Small intestine (tissue), 7 donors: ENCODE data around the gene CXADR. TPM values are rescaled to one million over a fixed set of nuclear protein-coding genes. Genes with fewer than 3 reads are reported as not detected.
"Not testable (repeated sequence)": the region's sequence is repeated elsewhere in the genome, so short reads cannot be mapped to it uniquely, and the experiment has no call there.

ENCODE experiments used
- DNase-seq, 2 donors: peaks; one replicate each; pipeline versions ENCODE4 v3.0.0 to v3.0.0-alpha.2; 2013
- FAIRE-seq: peaks from 2 replicates; lab custom pipeline; 2012; peaks lifted over from hg19 to GRCh38; lab: Jason Lieb, UNC
- H3K27ac ChIP-seq, 3 donors: one replicate each; pipeline ENCODE4 v1.5.1; 2013; ENCODE audit warnings: low read length in 2 of 3, mild to moderate bottlenecking in 2 of 3, control low read depth in 1 of 3, inconsistent platforms in 1 of 3, low read depth in 1 of 3, moderate library complexity in 1 of 3
- H3K27me3 ChIP-seq, 3 donors: one replicate each; pipeline ENCODE4 v1.6.1; 2013; ENCODE audit warnings: low read length in 3 of 3, inconsistent platforms in 1 of 3; ENCODE audit not compliant: control insufficient read depth in 3 of 3, insufficient read depth in 3 of 3
- H3K36me3 ChIP-seq, 3 donors: one replicate each; pipeline ENCODE4 v1.6.1; 2013; ENCODE audit warnings: low read length in 3 of 3, inconsistent platforms in 1 of 3, low read depth in 1 of 3, mild to moderate bottlenecking in 1 of 3, moderate library complexity in 1 of 3; ENCODE audit not compliant: control insufficient read depth in 3 of 3, insufficient read depth in 2 of 3
- H3K4me1 ChIP-seq, 3 donors: one replicate each; pipeline ENCODE4 v1.6.1; 2013; ENCODE audit warnings: low read length in 2 of 3, inconsistent platforms in 1 of 3, low read depth in 1 of 3, mild to moderate bottlenecking in 1 of 3, moderate library complexity in 1 of 3; ENCODE audit not compliant: control insufficient read depth in 3 of 3, insufficient read depth in 2 of 3
- H3K4me3 ChIP-seq, 3 donors: one replicate each; pipeline ENCODE4 v1.5.1; 2013; ENCODE audit warnings: low read length in 3 of 3, control low read depth in 1 of 3, inconsistent platforms in 1 of 3, low read depth in 1 of 3, mild to moderate bottlenecking in 1 of 3, moderate library complexity in 1 of 3
- H3K9me3 ChIP-seq, 2 donors: one replicate each; pipeline ENCODE4 v1.6.1; 2013; ENCODE audit warnings: low read depth in 1 of 2, low read length in 1 of 2; ENCODE audit not compliant: control insufficient read depth in 2 of 2, insufficient read depth in 1 of 2
- WGBS, 3 donors: extraction: QIAGEN DNeasy Blood & Tissue Kit; methylation state at CpG; one replicate each; pipeline ENCODE4 v1.1.7; 2013; 5-methylcytosine and 5-hydroxymethylcytosine counted together
- polyA plus RNA-seq, 4 donors: library from polyadenylated mRNA; stranded (reverse) in 3 of 4; unstranded in 1 of 4; fragments of 200-250 nt in 3 of 4; fragments of 120-200 nt in 1 of 4; gene quantifications; one replicate each; pipeline versions ENCODE4 v1.2.1 to v1.2.3, GENCODE V29; 2013
- donor health status: healthy with polysubstance abuse.
- donor health status: control.
- donor health status: control.
- donor health status: Bipolar disorder and iron deficiency.
- donor health status: healthy.

Gene CXADR
- polyA plus RNA-seq, 4 donors, result 12.5 to 64.8 (median 35.7) TPM

DNA sequence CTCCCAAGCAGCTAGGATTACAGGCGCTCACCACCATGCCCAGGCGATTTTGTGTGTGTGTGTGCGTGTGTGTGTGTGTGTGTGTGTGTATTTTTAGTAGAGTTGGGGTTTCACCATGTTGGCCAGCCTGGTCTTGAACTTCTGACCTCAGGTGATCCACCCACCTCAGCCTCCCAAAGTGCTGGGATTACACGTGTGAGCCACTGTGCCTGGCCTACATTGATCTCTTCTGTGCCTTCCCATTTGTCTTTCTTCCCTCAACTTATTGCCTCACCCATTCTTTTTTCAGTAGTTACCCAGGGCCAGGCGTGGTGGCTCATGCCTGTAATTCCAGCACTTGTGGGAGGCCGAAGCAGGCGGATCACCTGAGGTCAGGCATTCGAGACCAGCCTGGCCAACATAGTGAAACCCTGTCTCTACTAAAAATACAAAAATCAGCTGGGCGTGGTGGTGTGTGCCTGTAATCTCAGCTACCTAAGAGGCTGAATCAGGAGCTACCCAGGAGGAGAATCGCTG lies 11.2 kb downstream of the CXADR start:
- WGBS, 3 donors, result 87 to 90% (median 89%) methylated on average over 10 of the region's 10 CpGs

DNA sequence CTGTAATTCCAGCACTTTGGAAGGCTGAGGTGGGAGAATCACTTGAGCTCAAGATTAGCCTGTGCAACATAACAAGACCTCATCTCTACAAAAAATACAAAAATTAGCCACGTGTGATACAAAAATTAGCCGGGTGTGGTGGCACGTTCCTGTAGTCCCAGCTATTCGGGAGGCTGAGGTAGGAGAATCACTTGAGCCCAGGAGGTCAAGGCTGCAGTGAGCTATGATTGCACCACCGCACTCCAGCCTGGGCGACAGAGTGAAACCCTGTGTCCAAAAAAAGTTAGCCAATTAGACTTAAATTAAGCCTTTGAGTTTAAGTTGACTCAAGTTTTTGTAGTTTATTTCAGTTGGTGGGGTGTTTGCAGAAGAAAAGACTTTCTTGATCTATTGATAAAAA lies 11.8 kb downstream of the CXADR start:
- no peaks in the 10 kb centered on the region for H3K27me3 ChIP-seq
- 91 to 92% (median 91%) methylated on average over 6 of the region's 6 CpGs for WGBS, 3 donors
- no peak overlapping the region for H3K4me3 ChIP-seq
- peaks cover 0 to 25% (median 1%) of the 10 kb centered on the region in 3 donors for H3K36me3 ChIP-seq
- no peaks in the 10 kb centered on the region for H3K9me3 ChIP-seq
- no peak for FAIRE-seq
- peaks cover 0 to 17% (median 7%) of the 10 kb centered on the region in 3 donors for H3K4me1 ChIP-seq
- no peak overlapping the region for H3K27ac ChIP-seq
- no peak for DNase-seq

More for the DNA sequence above, 11.2 kb downstream of the CXADR start:
- H3K4me1 ChIP-seq, result peaks cover 0 to 17% (median 8%) of the 10 kb centered on the region in 3 donors
- H3K9me3 ChIP-seq, H3K27me3 ChIP-seq, DNase-seq, H3K4me3 ChIP-seq, H3K27ac ChIP-seq, FAIRE-seq: not testable (repeated sequence)
- peaks cover 0 to 27% (median 1%) of the 10 kb centered on the region in 3 donors for H3K36me3 ChIP-seq

DNA sequence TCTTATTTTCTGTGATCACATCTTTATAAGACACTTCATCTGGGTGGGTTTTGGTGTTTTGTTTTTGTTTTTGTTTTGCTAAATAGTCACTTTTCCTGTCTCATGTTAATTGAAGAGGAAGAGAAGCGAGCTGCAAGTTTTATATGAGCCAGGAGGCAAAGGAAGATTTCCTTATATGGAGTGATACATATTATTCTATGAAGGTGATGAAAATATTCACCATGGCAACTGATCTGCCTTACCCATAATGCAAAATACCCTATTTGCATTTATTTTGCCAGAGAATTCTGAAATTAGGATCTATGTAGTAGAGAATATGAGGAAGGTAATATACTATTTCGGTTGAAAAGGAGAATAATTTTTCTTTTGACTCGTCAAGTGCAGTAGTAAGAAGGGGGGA lies 13.9 kb downstream of the CXADR start:
- FAIRE-seq (no peak), DNase-seq (no peak)
- peaks cover 0 to 17% (median 5%) of the 10 kb centered on the region in 3 donors for H3K4me1 ChIP-seq
- no peak overlapping the region for H3K4me3 ChIP-seq
- no peaks in the 10 kb centered on the region for H3K9me3 ChIP-seq
- no peaks in the 10 kb centered on the region for H3K27me3 ChIP-seq
- no peak overlapping the region for H3K27ac ChIP-seq
- H3K36me3 ChIP-seq, result peaks cover 0 to 29% (median 0%) of the 10 kb centered on the region in 3 donors
- 69 to 82% (median 77%) methylated on average over 3 of the region's 3 CpGs for WGBS, 3 donors

DNA sequence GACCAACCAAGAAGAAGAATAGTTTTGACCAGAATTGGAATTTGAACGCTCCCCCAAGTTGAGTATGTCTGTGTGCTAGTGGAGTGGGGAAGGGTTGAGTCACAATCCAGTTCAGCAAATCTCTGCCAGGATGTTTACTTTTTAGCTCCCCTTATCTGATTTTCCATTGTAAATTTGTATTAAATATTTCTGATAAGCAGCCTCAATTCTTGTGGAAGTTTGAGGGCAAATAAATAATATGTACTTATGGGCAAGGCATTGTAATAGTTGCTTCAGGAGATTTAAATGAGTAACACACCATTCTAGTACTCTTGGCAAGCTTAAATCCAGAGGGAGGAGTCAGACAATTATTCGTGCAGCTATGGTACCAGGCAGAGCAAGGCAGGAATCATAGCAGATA lies 14.4 kb downstream of the CXADR start:
- Histone ChIP-seq H3K9me3 (no peaks in the 10 kb centered on the region), H3K27me3 (no peaks in the 10 kb centered on the region), H3K27ac (no peak overlapping the region), H3K4me1 (peaks cover 0 to 17% (median 4%) of the 10 kb centered on the region in 3 donors), H3K36me3 (peaks cover 0 to 27% (median 0%) of the 10 kb centered on the region in 3 donors), H3K4me3 (no peak overlapping the region)
- FAIRE-seq (no peak), DNase-seq (peak; percentile 41)
- 22 to 33% (median 32%) methylated on average over 2 of the region's 2 CpGs for WGBS, 3 donors

DNA sequence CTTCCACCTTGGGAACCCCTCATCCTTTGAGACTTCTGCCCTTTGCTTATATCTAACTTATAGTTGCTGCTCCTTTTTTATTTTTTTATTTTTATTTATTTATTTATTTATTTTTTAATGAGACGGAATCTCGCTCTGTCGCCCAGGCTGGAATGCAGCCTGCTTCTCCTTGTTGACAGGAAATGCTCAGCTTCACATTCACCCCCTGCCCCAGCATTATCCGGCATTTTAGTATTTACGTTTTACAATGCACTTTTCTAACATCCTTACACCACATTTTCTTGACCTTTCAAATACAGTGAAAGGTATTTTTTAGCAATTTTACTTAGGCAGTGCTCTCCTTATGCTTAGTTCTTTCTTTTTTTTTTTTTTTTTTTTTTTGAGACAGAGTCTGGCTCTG lies 14.9 kb downstream of the CXADR start:
- Histone ChIP-seq H3K9me3 (no peaks in the 10 kb centered on the region), H3K4me1 (peaks cover 0 to 12% (median 4%) of the 10 kb centered on the region in 3 donors), H3K36me3 (peaks cover 0 to 26% (median 0%) of the 10 kb centered on the region in 3 donors), H3K4me3 (no peak overlapping the region), H3K27me3 (no peaks in the 10 kb centered on the region), H3K27ac (no peak overlapping the region)
- FAIRE-seq (no peak), DNase-seq (no peak)
- 76 to 87% (median 77%) methylated on average over 5 of the region's 5 CpGs for WGBS, 3 donors

DNA sequence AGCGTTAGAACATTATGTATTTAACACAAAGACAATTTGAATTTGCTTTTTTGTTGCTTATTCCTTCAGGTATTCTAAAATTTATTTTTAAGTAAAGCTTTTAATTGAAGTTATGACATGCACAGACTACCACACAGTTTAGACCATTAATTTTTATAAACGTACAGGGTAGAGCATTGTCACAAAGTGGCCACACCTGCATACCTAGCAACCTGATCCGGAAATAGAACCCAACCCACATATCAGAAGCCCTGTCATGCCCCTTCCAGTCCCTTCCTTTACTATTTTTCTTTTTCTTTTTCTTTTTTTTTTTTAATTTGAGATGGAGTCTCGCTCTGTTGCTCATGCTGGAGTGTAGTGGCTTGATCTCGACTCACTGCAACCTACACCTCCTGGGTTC lies 16.8 kb downstream of the CXADR start:
- Histone ChIP-seq H3K4me1 (peaks cover 0 to 6% (median 0%) of the 10 kb centered on the region in 3 donors), H3K36me3 (peaks cover 0 to 19% (median 0%) of the 10 kb centered on the region in 3 donors), H3K9me3 (no peaks in the 10 kb centered on the region), H3K27me3 (no peaks in the 10 kb centered on the region), H3K27ac (no peak overlapping the region), H3K4me3 (no peak overlapping the region)
- FAIRE-seq, result no peak
- DNase-seq, result no peak
- 84 to 92% (median 89%) methylated on average over 5 of the region's 5 CpGs for WGBS, 3 donors

DNA sequence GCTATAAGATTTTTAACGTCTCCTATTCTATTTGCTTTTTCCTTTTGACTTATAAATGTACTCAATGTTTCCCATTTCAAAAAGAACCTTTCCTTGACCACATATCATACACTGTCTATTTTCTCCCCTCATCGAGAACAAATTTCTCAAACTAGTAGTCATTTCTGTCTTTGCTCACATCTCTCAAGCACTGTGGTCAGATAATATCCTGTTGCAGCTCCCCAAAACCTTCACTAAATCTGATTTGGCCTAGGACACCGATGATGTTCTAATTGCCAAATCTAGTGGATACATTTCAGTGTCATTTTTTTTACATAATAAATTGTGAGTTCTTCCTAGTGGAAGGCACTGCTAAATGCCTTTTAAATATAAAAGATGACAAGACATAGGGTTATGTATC lies 19.4 kb downstream of the CXADR start:
- H3K27ac ChIP-seq, result no peak overlapping the region
- H3K9me3 ChIP-seq, result no peaks in the 10 kb centered on the region
- no peak for DNase-seq
- peaks cover 0 to 3% (median 0%) of the 10 kb centered on the region in 3 donors for H3K4me1 ChIP-seq
- 75 to 81% (median 76%) methylated on average over 3 of the region's 3 CpGs for WGBS, 3 donors
- H3K36me3 ChIP-seq, result peaks cover 0 to 30% (median 0%) of the 10 kb centered on the region in 3 donors
- H3K27me3 ChIP-seq, result no peaks in the 10 kb centered on the region
- no peak for FAIRE-seq
- H3K4me3 ChIP-seq, result no peak overlapping the region

DNA sequence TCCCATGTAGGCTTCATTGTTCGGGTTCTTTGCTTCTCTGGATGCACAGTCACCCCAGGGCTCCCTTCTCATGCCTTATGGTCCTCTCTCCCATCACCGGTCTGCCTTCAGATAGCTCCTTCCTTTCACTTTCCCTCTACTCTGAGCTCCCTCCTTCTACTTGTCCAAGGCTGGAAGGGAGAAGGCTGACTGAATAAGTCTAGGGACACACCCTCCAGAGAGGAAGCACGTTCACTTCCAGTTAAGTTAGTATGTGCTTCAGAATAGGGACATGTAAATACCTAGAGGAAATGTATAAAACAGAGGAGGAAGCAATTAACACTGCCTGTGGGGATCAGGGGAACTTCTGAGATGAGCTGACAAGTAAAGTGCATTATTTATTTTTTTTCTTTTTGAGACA lies 23.5 kb downstream of the CXADR start:
- Histone ChIP-seq H3K36me3 (peaks cover 0 to 24% (median 2%) of the 10 kb centered on the region in 3 donors), H3K4me1 (peaks cover 0 to 2% (median 0%) of the 10 kb centered on the region in 3 donors), H3K4me3 (no peak overlapping the region), H3K27me3 (no peaks in the 10 kb centered on the region), H3K27ac (no peak overlapping the region), H3K9me3 (no peaks in the 10 kb centered on the region)
- DNase-seq (peak in 1 of 2 donors; percentile 64), FAIRE-seq (no peak)
- WGBS, 3 donors, result 36 to 52% (median 49%) methylated on average over 3 of the region's 3 CpGs

DNA sequence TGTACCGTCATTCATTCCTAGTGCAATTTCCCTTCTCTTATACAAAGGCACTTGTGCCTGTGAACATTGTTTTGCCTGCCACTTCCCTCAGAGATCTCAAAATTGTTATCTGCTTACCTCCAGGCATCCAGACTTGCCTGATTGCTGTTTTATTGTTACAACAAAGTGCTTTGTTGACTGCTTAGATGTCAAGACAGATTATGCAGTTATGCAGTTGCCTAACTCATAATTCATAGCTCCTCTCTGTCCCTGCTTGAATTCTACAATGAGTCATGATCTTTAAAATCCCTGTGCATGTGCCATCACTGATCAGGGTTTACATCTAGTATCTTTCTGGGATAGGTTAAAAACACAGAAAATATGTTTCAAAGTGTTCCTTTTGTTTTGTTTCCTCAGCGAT lies 24.5 kb downstream of the CXADR start:
- peaks cover 0 to 21% (median 2%) of the 10 kb centered on the region in 3 donors for H3K36me3 ChIP-seq
- WGBS, 3 donors, result 52 to 60% (median 54%) methylated on average over 2 of the region's 2 CpGs
- FAIRE-seq (no peak), DNase-seq (no peak)
- no peak overlapping the region for H3K27ac ChIP-seq
- H3K9me3 ChIP-seq, result no peaks in the 10 kb centered on the region
- H3K27me3 ChIP-seq, result no peaks in the 10 kb centered on the region
- H3K4me3 ChIP-seq, result no peak overlapping the region
- H3K4me1 ChIP-seq, result peaks cover 0 to 3% (median 2%) of the 10 kb centered on the region in 3 donors
